ENCODE measurements around the gene ERCC6L2.

ERCC6L2 gene

GRCh38 chr9:95971815-95972214 is 96.3 kb downstream of the ERCC6L2 start:
- H3K9me3 ChIP-seq (ENCODE audit: control insufficient read depth in 2 of 2, low read length in 2 of 2) = no peaks in the 10 kb centered on the region
- H3K27me3 ChIP-seq (ENCODE audit: control insufficient read depth in 2 of 2, insufficient read depth in 2 of 2, low read length in 2 of 2) = no peaks in the 10 kb centered on the region
- no peaks in the 10 kb centered on the region for H3K4me1 ChIP-seq (ENCODE audit: control insufficient read depth in 2 of 2, insufficient read depth in 2 of 2, low read length in 2 of 2)
- H3K4me3 ChIP-seq (ENCODE audit: low read length in 2 of 2) = no peak overlapping the region
- H3K9ac ChIP-seq (ENCODE audit: low read depth in 1 of 2, low read length in 2 of 2) = no peak overlapping the region
- H3K36me3 ChIP-seq (ENCODE audit: control insufficient read depth in 2 of 2, insufficient read depth in 2 of 2, low read length in 2 of 2) = peaks cover 16 to 20% of the 10 kb centered on the region in 2 donors
- no peak overlapping the region for H3K27ac ChIP-seq (ENCODE audit: low read depth in 2 of 2, low read length in 2 of 2)

DNA sequence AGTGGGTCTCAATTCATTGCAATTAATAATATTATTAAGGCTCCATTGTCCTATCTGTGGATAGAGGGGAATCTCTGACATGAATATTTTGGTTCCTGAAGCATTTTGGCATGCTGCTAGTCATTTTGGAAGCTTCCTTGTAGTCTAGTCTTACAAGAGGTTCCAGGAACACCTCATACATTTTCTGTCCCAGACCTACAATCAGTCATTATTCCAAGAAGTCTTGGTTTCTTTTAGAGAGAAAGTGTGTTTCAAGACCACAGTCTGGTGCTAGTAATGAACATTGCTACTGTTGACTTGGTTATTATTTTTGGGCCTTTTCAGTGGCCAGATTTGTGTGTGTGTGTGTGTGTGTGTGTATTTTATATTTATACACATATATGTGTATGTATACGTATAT is 98.9 kb downstream of the ERCC6L2 start:
- no peaks in the 10 kb centered on the region for H3K27me3 ChIP-seq (ENCODE audit: control insufficient read depth in 2 of 2, insufficient read depth in 2 of 2, low read length in 2 of 2)
- H3K4me3 ChIP-seq (ENCODE audit: low read length in 2 of 2) = no peak overlapping the region
- no peak overlapping the region for H3K9ac ChIP-seq (ENCODE audit: low read depth in 1 of 2, low read length in 2 of 2)
- no peaks in the 10 kb centered on the region for H3K9me3 ChIP-seq (ENCODE audit: control insufficient read depth in 2 of 2, low read length in 2 of 2)
- no peaks in the 10 kb centered on the region for H3K4me1 ChIP-seq (ENCODE audit: control insufficient read depth in 2 of 2, insufficient read depth in 2 of 2, low read length in 2 of 2)
- no peak overlapping the region for H3K27ac ChIP-seq (ENCODE audit: low read depth in 2 of 2, low read length in 2 of 2)
- peaks cover 17 to 26% of the 10 kb centered on the region in 2 donors for H3K36me3 ChIP-seq (ENCODE audit: control insufficient read depth in 2 of 2, insufficient read depth in 2 of 2, low read length in 2 of 2)

- Histone ChIP-seq H3K27me3 (ENCODE audit: control insufficient read depth in 2 of 2, insufficient read depth in 2 of 2, low read length in 2 of 2) (no peaks in the 10 kb centered on the region), H3K4me1 (ENCODE audit: control insufficient read depth in 2 of 2, insufficient read depth in 2 of 2, low read length in 2 of 2) (peaks cover 0 to 8% of the 10 kb centered on the region in 2 donors), H3K4me3 (ENCODE audit: low read length in 2 of 2) (no peak overlapping the region), H3K27ac (ENCODE audit: low read depth in 2 of 2, low read length in 2 of 2) (no peak overlapping the region), H3K9ac (ENCODE audit: low read depth in 1 of 2, low read length in 2 of 2) (no peak overlapping the region), H3K9me3 (ENCODE audit: control insufficient read depth in 2 of 2, low read length in 2 of 2) (no peaks in the 10 kb centered on the region), H3K36me3 (ENCODE audit: control insufficient read depth in 2 of 2, insufficient read depth in 2 of 2, low read length in 2 of 2) (peaks cover 8 to 17% of the 10 kb centered on the region in 2 donors)
These were observed 101.9 kb downstream of the ERCC6L2 start for GRCh38 chr9:95977371-95977770.

DNA sequence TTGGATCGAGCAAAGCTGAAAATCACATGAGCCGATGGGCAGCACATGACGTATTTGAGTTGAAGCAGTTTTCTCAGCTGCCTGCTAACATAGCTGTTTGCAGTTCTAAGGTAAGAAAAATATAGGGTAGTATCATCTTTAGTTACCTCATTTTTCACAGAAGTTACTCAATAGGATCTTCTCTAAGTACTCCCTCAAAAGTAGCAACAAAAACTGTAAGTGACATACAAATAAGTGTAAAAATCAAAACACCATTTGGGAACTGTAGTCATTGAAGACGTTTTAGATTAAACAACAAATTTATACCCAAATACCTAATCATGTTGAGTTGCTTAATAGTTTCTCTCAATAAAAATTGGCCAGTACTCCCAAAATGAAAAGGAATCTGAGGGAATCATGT is 102.6 kb downstream of the ERCC6L2 start:
- H3K27me3 ChIP-seq (ENCODE audit: control insufficient read depth in 2 of 2, insufficient read depth in 2 of 2, low read length in 2 of 2) = no peaks in the 10 kb centered on the region
- no peak overlapping the region for H3K9ac ChIP-seq (ENCODE audit: low read depth in 1 of 2, low read length in 2 of 2)
- no peak overlapping the region for H3K27ac ChIP-seq (ENCODE audit: low read depth in 2 of 2, low read length in 2 of 2)
- H3K9me3 ChIP-seq (ENCODE audit: control insufficient read depth in 2 of 2, low read length in 2 of 2) = no peaks in the 10 kb centered on the region
- H3K36me3 ChIP-seq (ENCODE audit: control insufficient read depth in 2 of 2, insufficient read depth in 2 of 2, low read length in 2 of 2) = peaks cover 8 to 14% of the 10 kb centered on the region in 2 donors
- peaks cover 0 to 9% of the 10 kb centered on the region in 2 donors for H3K4me1 ChIP-seq (ENCODE audit: control insufficient read depth in 2 of 2, insufficient read depth in 2 of 2, low read length in 2 of 2)
- H3K4me3 ChIP-seq (ENCODE audit: low read length in 2 of 2) = no peak overlapping the region

GRCh38 chr9:95979446-95979845 is 104.0 kb downstream of the ERCC6L2 start:
- H3K4me1 ChIP-seq (ENCODE audit: control insufficient read depth in 2 of 2, insufficient read depth in 2 of 2, low read length in 2 of 2) = peaks cover 0 to 9% of the 10 kb centered on the region in 2 donors
- H3K36me3 ChIP-seq (ENCODE audit: control insufficient read depth in 2 of 2, insufficient read depth in 2 of 2, low read length in 2 of 2) = peaks cover 8 to 10% of the 10 kb centered on the region in 2 donors
- H3K4me3 ChIP-seq (ENCODE audit: low read length in 2 of 2) = no peak overlapping the region
- H3K9ac ChIP-seq (ENCODE audit: low read depth in 1 of 2, low read length in 2 of 2) = no peak overlapping the region
- no peak overlapping the region for H3K27ac ChIP-seq (ENCODE audit: low read depth in 2 of 2, low read length in 2 of 2)
- H3K9me3 ChIP-seq (ENCODE audit: control insufficient read depth in 2 of 2, low read length in 2 of 2) = no peaks in the 10 kb centered on the region
- no peaks in the 10 kb centered on the region for H3K27me3 ChIP-seq (ENCODE audit: control insufficient read depth in 2 of 2, insufficient read depth in 2 of 2, low read length in 2 of 2)

DNA sequence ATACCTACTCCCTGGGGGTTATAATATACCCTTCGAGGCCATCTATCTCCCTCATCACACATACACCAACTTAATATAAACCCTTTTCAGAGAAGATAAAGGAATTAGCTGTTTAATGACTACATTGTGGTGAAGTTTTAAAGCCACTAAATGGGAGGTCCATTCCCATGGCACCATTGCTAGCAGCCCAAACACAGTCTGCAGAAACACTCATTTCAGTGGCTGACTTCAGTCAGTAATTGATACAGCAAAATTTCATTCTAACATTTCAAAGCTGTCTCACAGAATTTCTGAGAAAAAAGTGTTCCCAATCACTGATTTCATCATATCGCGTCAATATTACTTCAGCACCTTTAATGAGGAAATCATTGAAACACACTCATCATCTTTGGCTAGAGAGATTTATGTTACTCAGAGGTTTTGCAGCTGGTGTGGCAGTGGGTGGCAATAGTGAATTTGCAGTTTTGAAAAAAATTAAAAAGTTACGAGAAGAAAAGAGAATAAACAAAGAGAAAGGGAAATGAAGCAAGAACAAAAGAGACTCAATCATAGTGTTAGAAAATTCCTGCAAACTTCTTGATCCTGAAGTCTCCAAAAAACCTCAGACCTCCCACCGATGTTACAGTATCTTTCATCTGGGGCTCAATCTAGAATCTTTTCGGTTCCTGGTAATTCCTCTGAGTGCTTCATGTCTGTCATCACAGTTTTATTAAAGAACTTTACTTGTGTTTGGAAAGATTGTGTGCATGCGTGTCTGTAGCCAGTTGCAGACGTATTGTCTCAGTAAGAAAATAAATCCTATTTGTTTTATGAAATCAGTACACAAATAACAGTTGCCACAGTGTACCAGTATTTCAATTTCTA is 105.0 kb downstream of the ERCC6L2 start:
- Histone ChIP-seq H3K4me1 (ENCODE audit: control insufficient read depth in 2 of 2, insufficient read depth in 2 of 2, low read length in 2 of 2) (peaks cover 0 to 9% of the 10 kb centered on the region in 2 donors), H3K36me3 (ENCODE audit: control insufficient read depth in 2 of 2, insufficient read depth in 2 of 2, low read length in 2 of 2) (peaks cover 7 to 10% of the 10 kb centered on the region in 2 donors), H3K27ac (ENCODE audit: low read depth in 2 of 2, low read length in 2 of 2) (no peak overlapping the region), H3K9me3 (ENCODE audit: control insufficient read depth in 2 of 2, low read length in 2 of 2) (no peaks in the 10 kb centered on the region), H3K27me3 (ENCODE audit: control insufficient read depth in 2 of 2, insufficient read depth in 2 of 2, low read length in 2 of 2) (no peaks in the 10 kb centered on the region), H3K4me3 (ENCODE audit: low read length in 2 of 2) (no peak overlapping the region), H3K9ac (ENCODE audit: low read depth in 1 of 2, low read length in 2 of 2) (no peak overlapping the region)

GRCh38 chr9:95981761-95982390 is 106.4 kb downstream of the ERCC6L2 start:
- H3K36me3 ChIP-seq (ENCODE audit: control insufficient read depth in 2 of 2, insufficient read depth in 2 of 2, low read length in 2 of 2) = peaks cover 7 to 12% of the 10 kb centered on the region in 2 donors
- H3K9ac ChIP-seq (ENCODE audit: low read depth in 1 of 2, low read length in 2 of 2) = no peak overlapping the region
- no peaks in the 10 kb centered on the region for H3K27me3 ChIP-seq (ENCODE audit: control insufficient read depth in 2 of 2, insufficient read depth in 2 of 2, low read length in 2 of 2)
- no peaks in the 10 kb centered on the region for H3K9me3 ChIP-seq (ENCODE audit: control insufficient read depth in 2 of 2, low read length in 2 of 2)
- no peak overlapping the region for H3K27ac ChIP-seq (ENCODE audit: low read depth in 2 of 2, low read length in 2 of 2)
- H3K4me3 ChIP-seq (ENCODE audit: low read length in 2 of 2) = no peak overlapping the region
- peaks cover 0 to 9% of the 10 kb centered on the region in 2 donors for H3K4me1 ChIP-seq (ENCODE audit: control insufficient read depth in 2 of 2, insufficient read depth in 2 of 2, low read length in 2 of 2)

DNA sequence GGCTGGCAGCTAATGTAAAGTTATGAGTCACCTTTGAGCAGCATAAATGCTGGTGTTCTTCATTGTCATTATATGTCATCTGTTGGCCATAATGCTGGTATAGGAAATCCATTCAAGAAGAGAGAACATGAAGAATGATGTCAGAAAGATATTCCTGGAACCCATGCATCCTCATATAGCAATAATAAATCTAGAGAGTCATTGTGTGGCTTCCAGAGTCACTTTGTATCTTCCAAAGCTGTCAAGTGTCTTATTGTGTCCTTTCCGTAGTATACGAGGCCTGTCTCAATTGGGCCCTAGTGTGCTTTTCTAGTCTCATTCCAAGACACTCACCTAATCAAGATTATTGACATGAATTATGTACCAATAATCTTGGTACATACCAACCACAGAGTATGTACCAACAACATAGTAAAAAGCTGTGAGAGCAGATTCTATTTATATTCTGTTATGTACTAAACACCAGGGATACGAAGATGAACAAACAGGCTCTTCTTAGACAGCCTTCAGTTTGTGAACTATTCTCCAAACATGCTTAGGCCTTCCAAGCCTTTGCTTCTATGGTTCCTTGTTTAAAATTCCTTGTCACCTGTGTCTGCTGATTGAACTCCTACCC is 110.1 kb downstream of the ERCC6L2 start:
- no peak overlapping the region for H3K4me3 ChIP-seq (ENCODE audit: low read length in 2 of 2)
- no peaks in the 10 kb centered on the region for H3K9me3 ChIP-seq (ENCODE audit: control insufficient read depth in 2 of 2, low read length in 2 of 2)
- H3K4me1 ChIP-seq (ENCODE audit: control insufficient read depth in 2 of 2, insufficient read depth in 2 of 2, low read length in 2 of 2) = peaks cover 0 to 7% of the 10 kb centered on the region in 2 donors
- no peak overlapping the region for H3K27ac ChIP-seq (ENCODE audit: low read depth in 2 of 2, low read length in 2 of 2)
- H3K27me3 ChIP-seq (ENCODE audit: control insufficient read depth in 2 of 2, insufficient read depth in 2 of 2, low read length in 2 of 2) = no peaks in the 10 kb centered on the region
- peaks cover 2 to 4% of the 10 kb centered on the region in 2 donors for H3K36me3 ChIP-seq (ENCODE audit: control insufficient read depth in 2 of 2, insufficient read depth in 2 of 2, low read length in 2 of 2)
- no peak overlapping the region for H3K9ac ChIP-seq (ENCODE audit: low read depth in 1 of 2, low read length in 2 of 2)

GRCh38 chr9:95989297-95989696 is 113.8 kb downstream of the ERCC6L2 start:
- peaks cover 0 to 2% of the 10 kb centered on the region in 2 donors for H3K4me1 ChIP-seq (ENCODE audit: control insufficient read depth in 2 of 2, insufficient read depth in 2 of 2, low read length in 2 of 2)
- no peaks in the 10 kb centered on the region for H3K27me3 ChIP-seq (ENCODE audit: control insufficient read depth in 2 of 2, insufficient read depth in 2 of 2, low read length in 2 of 2)
- no peak overlapping the region for H3K4me3 ChIP-seq (ENCODE audit: low read length in 2 of 2)
- H3K9ac ChIP-seq (ENCODE audit: low read depth in 1 of 2, low read length in 2 of 2) = no peak overlapping the region
- no peaks in the 10 kb centered on the region for H3K9me3 ChIP-seq (ENCODE audit: control insufficient read depth in 2 of 2, low read length in 2 of 2)
- H3K36me3 ChIP-seq (ENCODE audit: control insufficient read depth in 2 of 2, insufficient read depth in 2 of 2, low read length in 2 of 2) = peaks cover 2 to 8% of the 10 kb centered on the region in 2 donors
- H3K27ac ChIP-seq (ENCODE audit: low read depth in 2 of 2, low read length in 2 of 2) = no peak overlapping the region

DNA sequence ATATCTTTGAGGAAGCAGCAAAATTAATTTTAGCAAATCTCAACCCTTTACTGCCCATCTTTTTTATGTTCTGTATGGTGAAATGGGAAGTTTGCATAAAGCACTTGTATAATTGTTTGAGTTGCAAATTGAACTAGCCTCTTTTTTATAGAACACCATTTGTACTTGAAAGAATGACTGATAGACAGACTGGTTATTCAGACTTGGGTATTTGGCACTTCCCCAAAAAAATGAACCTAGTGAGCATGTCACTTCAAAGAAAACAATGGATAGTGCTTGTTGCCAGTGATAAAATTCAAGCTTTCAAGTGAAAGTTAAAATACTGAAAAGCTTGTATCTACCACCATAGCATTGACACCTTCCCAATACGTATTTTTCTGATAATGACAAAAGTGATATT is 115.8 kb downstream of the ERCC6L2 start:
- H3K9me3 ChIP-seq (ENCODE audit: control insufficient read depth in 2 of 2, low read length in 2 of 2) = no peaks in the 10 kb centered on the region
- no peak overlapping the region for H3K9ac ChIP-seq (ENCODE audit: low read depth in 1 of 2, low read length in 2 of 2)
- H3K27ac ChIP-seq (ENCODE audit: low read depth in 2 of 2, low read length in 2 of 2) = no peak overlapping the region
- H3K27me3 ChIP-seq (ENCODE audit: control insufficient read depth in 2 of 2, insufficient read depth in 2 of 2, low read length in 2 of 2) = no peaks in the 10 kb centered on the region
- H3K4me3 ChIP-seq (ENCODE audit: low read length in 2 of 2) = no peak overlapping the region
- H3K36me3 ChIP-seq (ENCODE audit: control insufficient read depth in 2 of 2, insufficient read depth in 2 of 2, low read length in 2 of 2) = peaks cover 0 to 6% of the 10 kb centered on the region in 2 donors
- H3K4me1 ChIP-seq (ENCODE audit: control insufficient read depth in 2 of 2, insufficient read depth in 2 of 2, low read length in 2 of 2) = peaks cover 0 to 2% of the 10 kb centered on the region in 2 donors

Data from mucosa of rectum (tissue), 2 donors.